ENCODE data around the gene TTR.

Gene TTR

DNA sequence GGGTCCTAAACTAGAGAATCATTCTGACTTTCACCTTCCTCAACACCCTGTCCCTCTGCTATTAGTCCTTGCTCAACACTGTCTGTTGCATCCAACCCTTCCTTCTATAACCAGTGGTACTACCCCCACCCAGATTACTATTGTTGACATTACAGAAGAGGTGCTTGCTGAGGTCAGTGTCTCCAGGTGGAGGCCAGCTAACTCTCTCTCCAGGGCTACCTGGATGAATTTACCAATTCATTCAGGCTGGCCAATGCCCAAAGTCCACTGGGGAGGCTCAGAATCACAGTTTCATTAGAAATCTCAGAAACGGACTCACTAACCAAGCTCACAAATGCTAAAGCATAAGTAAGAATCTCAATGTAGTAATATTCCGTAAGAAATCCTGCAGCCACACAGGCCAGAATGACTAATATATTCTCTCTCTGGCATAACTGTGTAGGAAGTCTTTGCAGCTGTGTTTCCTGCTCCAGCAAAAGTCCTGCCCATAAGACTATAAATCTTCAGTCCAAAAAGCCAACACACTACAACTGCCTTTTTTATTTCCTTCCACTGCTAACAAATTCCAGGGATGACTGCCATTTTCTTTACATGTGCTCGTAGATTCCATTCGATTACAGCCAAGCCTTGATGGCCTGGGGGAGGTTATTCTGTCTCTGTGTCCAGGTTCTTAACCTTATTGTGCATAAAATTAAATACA, 10.0 kb upstream of the TTR start:
- no peak for DNase-seq

DNA sequence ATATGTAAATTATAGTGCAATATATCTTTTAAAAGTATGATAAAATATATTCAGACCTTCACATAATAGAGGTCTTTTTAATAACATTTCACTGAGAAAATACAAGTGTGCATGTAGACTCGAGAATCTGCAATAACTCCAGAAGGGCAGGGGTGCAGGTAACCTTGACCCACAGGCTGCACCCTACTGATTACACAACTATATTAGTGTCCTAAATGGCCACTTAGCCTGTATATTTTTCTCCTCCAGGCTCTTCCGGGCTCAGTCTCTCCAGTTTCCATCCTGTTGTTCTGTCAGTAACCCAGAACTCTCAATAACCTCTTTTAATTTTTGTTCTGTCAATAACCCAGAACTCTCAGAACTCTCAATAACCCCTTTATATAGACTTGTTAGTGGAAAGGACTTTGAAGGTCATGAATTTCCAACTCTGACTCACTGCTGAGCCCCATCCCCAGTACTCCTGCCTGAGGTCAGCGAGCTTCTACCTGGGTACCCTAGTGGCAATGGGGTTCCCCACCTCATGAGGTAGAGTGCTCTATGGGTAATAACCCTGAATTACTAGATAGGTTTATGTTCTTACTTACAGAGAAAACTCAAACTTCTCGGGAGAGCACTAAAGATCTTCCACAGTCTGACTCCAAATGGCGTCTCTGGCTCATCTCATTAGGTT, 8.4 kb upstream of the TTR start:
- DNase-seq, result no peak

DNA sequence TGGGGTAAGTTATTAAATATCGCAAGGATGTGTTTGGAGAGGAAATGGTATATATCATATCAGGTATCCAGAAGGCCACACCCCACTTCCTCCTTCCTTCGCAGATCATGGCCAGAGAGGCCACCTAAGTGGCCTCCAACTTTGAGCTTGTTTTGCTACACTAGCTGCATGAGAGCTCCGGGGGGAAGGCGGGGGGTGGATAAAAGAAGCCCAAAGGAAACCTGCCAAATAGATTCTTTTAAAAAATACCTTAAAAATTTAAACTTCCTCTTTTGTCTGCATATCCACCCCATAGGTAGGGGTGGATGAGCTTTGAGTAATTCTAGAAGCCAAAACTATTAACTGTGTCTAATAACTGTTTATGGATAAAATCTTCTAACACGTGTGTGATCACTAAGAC, 5.7 kb upstream of the TTR start:
- no peak for DNase-seq

DNA sequence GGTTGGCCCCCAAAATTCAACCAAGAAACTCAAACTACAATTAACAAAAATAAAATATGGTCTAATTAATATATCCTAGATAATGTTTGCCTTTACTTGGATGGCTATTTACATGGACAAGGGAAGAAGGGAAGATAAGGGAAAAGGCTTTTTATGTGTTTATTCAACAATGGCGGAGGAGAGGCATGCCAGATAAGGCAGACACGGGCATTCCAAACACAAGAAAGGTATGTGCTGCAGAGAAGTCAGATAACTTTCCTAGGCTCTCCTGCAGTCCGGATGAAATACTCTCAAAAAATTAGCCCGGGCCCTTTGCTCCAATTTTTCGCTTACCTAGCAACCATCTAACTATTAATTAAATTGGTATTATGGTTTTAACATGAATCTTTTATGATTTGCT, 5.1 kb upstream of the TTR start:
- DNase-seq, result no peak

DNA sequence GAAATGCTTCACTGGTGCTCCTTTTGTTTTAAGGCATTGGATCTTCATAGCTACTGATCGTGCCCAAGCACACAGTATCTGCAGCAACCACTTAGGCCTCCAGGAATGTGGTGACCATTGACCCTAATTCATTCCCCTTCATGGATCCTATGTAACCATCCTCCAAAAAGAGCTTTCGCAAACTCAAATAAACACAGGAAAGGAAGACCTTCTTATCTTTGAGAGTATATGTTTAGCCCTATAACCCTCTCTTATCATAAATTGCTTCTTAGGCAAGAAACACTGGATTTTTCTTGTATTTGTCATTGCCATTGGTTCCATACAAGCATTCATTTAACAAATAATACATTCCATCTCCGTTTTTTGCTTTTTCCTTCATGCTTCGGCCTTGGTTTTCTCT, 4.1 kb upstream of the TTR start:
- no peak for DNase-seq

DNA sequence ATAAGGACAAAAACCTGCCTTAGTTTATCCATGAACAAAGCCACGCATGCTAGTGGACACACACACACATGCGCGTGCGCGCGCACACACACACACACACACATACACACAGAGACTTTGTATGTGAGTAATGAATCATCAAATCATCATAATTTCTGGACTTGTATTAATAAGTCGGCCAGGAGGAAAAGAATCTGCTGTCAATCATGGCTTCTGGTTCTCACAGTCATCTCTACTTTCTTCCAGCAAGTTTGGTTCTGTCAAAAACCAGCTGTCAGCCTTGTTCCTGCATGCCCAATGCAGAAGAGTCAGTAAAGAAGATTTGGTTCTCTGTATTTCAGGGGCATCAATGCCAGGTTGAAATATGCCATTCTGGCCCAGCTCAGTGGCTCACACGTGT, 1.1 kb upstream of the TTR start:
- no peak for DNase-seq

DNA sequence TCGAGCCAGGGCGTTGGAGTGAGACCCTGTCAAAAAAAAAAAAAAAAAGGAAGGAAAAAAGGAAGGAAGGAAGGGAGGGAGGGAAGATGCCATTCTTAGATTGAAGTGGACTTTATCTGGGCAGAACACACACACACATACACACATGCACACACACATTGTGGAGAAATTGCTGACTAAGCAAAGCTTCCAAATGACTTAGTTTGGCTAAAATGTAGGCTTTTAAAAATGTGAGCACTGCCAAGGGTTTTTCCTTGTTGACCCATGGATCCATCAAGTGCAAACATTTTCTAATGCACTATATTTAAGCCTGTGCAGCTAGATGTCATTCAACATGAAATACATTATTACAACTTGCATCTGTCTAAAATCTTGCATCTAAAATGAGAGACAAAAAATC, 564 bp upstream of the TTR start:
- no peak for DNase-seq

DNA sequence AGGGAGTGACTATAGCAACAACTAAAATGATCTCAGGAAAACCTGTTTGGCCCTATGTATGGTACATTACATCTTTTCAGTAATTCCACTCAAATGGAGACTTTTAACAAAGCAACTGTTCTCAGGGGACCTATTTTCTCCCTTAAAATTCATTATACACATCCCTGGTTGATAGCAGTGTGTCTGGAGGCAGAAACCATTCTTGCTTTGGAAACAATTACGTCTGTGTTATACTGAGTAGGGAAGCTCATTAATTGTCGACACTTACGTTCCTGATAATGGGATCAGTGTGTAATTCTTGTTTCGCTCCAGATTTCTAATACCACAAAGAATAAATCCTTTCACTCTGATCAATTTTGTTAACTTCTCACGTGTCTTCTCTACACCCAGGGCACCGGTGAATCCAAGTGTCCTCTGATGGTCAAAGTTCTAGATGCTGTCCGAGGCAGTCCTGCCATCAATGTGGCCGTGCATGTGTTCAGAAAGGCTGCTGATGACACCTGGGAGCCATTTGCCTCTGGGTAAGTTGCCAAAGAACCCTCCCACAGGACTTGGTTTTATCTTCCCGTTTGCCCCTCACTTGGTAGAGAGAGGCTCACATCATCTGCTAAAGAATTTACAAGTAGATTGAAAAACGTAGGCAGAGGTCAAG, 955 bp downstream of the TTR start:
- no peak for DNase-seq

DNA sequence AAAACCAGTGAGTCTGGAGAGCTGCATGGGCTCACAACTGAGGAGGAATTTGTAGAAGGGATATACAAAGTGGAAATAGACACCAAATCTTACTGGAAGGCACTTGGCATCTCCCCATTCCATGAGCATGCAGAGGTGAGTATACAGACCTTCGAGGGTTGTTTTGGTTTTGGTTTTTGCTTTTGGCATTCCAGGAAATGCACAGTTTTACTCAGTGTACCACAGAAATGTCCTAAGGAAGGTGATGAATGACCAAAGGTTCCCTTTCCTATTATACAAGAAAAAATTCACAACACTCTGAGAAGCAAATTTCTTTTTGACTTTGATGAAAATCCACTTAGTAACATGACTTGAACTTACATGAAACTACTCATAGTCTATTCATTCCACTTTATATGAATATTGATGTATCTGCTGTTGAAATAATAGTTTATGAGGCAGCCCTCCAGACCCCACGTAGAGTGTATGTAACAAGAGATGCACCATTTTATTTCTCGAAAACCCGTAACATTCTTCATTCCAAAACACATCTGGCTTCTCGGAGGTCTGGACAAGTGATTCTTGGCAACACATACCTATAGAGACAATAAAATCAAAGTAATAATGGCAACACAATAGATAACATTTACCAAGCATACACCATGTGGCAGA, 3.6 kb downstream of the TTR start:
- DNase-seq, result no peak

DNA sequence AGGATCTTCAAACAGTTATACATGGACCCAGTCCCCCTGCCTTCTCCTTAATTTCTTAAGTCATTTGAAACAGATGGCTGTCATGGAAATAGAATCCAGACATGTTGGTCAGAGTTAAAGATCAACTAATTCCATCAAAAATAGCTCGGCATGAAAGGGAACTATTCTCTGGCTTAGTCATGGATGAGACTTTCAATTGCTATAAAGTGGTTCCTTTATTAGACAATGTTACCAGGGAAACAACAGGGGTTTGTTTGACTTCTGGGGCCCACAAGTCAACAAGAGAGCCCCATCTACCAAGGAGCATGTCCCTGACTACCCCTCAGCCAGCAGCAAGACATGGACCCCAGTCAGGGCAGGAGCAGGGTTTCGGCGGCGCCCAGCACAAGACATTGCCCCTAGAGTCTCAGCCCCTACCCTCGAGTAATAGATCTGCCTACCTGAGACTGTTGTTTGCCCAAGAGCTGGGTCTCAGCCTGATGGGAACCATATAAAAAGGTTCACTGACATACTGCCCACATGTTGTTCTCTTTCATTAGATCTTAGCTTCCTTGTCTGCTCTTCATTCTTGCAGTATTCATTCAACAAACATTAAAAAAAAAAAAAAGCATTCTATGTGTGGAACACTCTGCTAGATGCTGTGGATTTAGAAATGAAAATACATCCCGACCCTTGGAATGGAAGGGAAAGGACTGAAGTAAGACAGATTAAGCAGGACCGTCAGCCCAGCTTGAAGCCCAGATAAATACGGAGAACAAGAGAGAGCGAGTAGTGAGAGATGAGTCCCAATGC, 4.6 kb downstream of the TTR start:
- no peak for DNase-seq

DNA sequence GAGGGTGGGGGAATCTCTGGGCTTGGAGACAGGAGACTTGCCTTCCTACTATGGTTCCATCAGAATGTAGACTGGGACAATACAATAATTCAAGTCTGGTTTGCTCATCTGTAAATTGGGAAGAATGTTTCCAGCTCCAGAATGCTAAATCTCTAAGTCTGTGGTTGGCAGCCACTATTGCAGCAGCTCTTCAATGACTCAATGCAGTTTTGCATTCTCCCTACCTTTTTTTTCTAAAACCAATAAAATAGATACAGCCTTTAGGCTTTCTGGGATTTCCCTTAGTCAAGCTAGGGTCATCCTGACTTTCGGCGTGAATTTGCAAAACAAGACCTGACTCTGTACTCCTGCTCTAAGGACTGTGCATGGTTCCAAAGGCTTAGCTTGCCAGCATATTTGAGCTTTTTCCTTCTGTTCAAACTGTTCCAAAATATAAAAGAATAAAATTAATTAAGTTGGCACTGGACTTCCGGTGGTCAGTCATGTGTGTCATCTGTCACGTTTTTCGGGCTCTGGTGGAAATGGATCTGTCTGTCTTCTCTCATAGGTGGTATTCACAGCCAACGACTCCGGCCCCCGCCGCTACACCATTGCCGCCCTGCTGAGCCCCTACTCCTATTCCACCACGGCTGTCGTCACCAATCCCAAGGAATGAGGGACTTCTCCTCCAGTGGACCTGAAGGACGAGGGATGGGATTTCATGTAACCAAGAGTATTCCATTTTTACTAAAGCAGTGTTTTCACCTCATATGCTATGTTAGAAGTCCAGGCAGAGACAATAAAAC, 6.5 kb downstream of the TTR start:
- no peak for DNase-seq

DNA sequence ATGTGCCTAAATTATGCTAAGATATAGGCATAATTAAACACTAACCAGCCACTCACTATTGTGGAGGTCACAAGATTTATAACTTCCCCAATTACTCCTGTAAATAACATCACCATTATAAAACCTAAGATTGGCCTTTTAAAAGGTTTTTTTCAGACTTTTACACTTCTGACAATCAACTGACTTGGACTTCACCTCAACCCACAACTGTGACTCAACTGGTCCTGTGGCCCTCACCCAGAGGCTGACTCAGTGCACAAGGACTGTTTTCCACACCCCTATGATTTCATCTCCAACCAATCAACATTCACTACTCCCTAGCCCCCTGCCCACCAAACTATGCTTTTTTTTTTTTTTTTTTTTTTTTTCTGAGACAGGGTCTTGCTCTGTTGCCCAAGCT, 11.6 kb downstream of the TTR start:
- DNase-seq, result no peak

DNA sequence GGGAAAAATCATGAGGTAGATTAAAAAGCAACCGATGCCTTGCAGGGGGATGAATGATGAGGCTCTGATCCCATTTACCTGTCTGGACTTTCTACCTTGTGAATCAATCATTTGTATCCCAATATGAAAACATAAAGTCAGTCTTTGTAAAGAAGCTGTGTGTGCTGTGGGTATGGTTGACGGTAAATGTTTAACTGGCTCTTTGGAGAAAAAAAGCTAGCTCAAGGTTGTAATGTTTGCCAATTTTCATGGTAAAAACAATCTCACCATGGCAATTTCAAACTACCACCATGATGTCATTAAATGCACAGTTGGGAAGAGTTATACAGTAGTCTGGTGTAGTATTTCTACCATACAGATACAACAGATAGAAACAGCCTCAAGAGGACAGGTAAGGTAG, 14.6 kb downstream of the TTR start:
- no peak for DNase-seq

DNA sequence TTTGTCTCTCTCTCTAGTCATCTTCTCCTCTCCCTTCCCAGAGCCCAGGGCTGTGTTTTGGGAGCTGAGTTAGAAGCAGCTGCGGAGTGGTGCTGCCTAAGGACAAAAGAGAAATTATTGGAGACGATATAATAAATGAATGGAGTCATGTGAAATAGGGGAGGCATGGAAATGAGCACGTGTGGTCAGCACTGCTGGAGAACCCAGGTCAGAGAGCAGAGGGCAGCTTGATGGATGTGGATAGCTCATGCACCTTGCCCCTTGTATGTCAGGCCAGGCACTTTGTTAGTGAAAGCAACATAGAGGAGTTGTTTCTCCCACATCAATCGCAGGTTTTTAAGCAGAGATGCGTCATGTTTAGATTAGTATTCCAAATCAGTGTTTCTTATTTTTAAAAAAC, 15.7 kb downstream of the TTR start:
- no peak for DNase-seq

DNA sequence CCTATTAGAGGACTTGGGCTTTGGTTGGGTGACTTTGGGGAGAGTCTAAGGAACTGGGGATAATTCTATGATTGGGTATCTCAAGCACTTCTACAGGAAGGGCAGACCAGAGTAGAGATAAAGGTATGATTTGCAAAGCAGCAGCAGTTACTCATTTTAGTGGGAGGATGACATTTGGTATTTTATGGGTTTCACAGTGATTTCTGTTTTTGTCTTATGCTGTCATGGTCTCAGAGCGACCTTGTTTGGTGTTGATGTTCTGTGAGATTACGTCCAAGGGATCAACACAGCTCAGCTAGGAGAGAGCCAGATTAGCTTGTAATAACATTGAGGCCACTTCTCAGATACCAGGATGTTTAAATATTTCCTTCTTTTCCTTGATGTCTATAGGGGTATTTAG, 18.2 kb downstream of the TTR start:
- DNase-seq, result no peak

DNA sequence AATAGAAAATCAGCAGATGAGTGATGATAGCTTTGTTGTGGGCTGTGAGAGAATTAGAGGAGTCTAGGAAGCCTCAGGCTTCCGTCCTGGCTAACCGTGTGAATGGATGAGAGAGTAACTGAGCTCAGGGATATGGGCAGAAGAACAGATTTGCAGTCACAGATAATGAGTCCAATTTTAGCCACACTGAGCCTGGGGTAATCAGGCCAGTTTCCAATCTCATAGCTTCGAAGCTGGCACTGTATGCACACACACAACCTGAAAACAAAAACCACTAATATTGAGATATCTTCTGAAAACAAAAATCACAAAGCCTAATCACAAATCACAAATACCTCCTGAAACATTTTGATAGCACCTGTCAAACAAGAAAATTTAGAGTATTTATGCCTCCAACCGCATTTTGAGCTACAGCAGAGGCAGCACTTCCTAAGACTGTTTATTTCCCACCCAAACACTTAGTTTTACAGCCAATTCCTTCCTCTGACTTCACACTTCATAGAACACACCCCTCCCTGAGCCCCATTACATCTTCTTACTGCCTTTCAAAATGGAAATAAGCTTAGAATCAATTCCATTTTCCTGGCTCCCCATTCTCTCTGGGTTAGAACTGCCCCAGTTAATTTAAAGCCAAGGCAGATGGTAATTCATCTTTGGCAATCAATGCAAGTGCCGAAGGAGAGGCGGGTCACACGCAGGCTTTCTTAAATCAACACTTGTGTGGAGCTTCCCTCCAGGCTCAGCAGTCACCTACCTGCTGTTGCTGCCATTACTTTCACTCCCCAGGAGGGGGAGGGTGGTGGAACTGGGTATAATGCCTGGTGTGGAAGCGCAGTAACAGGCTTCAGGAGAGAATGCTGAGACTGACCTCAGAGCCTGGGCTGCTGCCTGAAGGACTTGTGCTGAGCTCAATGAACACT, 18.9 kb downstream of the TTR start:
- peak; percentile 23 for DNase-seq

DNA sequence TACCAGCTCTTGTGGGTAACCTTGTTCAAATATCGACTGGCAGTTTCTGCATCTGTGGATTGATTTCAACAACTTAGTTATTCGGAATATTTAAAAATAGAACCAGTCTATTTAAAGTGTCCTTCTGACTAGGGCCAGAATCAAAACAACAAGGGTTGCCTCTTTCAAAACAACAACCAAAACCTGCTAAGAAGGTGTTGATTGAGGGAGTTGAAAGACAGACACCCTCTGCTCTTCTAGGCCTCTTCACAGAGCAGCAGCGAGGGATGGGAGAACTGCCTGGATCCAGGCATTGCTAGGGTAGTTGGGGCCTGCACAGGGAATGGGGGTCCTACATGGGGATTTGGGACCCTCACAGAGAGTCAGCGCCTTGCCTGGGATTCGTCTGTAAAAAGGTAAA, 19.8 kb downstream of the TTR start:
- DNase-seq, result no peak

DNA sequence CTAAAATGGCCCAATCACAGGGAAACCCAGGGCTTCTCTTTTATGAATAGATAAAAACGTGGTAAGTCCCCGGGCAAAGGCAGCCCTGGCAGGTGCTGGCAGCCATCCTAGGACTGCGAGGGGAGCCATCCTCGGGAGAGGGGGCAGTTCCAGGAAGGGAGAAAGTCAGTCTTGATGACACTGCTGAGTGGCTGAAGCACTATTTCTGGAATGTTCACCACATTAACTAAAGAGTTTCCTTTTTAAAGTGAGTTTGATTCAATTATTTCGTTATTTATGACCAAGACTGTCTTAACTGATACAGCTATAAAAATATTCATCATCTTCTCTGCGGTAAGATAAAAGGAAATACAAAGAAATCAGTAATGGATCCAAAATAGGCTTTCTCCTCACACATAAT, 20.4 kb downstream of the TTR start:
- DNase-seq, result no peak

DNA sequence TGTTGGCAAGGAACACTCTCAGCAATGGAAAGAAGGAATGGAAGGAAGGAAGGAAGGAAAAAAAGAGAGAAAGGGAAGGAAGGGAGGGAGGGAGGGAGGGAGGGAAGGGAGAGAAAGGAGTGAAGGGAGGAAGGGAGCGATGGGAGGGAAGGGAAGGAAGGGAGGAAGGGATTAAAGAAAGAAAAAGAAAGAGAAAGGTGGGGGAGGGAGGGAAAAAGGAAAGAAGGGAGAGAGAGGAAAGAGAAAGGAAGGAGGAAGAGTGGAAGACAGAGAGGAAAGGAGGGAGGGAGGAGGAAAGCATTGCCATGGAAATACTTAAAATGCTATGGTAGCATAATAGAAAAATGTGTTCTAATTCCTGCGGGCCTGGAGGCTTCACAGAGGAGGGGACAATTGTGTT, 22.4 kb downstream of the TTR start:
- no peak for DNase-seq

DNA sequence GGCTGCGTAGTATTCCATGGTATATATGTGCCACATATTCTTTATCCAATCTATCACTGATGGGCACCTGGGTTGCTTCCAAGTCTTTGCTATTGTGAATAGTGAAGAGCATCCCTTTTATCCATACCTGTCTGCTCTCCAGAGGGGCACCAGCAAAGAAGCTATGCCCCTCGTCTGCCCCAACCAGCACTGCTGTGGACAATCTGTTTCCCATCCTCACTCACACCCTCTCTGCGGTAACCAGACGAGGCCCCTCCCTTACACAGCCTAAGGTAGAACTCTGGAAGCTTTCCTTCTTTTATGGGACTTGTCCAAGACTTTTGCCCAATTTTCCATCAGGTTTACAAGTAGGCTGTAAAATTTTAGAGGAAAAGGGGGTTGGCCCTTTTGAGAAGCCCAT, 24.9 kb downstream of the TTR start:
- no peak for DNase-seq

DNA sequence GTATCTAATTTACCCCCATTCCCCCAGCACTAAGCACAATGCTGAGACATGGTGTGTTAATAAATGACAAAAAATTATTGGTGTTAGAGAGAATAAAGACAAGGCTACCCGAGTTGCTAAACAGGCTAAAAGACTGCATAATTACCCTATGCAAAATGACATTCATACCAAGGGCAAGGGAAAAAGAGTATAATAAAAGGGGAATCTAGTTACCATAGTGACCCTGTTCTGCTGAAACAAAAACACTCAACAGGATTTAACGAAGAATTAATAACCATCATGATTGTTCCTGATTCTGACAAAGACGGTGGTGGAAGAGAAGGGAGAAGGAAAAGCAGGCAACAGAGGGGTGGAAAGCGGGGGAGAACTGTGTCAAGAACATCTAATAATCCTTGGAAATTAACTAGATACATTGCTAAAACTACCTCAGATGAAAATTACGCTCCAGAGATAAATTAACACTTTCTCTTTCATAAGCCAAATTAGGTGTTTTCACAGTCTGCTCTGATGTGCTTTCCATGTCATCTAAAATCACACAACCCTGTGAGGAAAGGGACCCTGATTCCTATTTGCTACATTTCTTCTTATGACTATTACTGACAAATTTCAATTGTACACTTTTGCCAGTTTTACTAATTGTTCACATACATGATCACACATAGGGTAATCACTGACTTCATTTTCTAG, 25.5 kb downstream of the TTR start:
- DNase-seq, result peak; percentile 6
